HS-27A (cell line): ENCODE measurements around the gene RIN3.

ENCODE experiments used
- DNase-seq: peaks from one replicate; pipeline ENCODE4 v3.0.0-alpha.2; 2012; ENCODE audit warnings: low read depth, missing footprints

Gene RIN3, protein sequence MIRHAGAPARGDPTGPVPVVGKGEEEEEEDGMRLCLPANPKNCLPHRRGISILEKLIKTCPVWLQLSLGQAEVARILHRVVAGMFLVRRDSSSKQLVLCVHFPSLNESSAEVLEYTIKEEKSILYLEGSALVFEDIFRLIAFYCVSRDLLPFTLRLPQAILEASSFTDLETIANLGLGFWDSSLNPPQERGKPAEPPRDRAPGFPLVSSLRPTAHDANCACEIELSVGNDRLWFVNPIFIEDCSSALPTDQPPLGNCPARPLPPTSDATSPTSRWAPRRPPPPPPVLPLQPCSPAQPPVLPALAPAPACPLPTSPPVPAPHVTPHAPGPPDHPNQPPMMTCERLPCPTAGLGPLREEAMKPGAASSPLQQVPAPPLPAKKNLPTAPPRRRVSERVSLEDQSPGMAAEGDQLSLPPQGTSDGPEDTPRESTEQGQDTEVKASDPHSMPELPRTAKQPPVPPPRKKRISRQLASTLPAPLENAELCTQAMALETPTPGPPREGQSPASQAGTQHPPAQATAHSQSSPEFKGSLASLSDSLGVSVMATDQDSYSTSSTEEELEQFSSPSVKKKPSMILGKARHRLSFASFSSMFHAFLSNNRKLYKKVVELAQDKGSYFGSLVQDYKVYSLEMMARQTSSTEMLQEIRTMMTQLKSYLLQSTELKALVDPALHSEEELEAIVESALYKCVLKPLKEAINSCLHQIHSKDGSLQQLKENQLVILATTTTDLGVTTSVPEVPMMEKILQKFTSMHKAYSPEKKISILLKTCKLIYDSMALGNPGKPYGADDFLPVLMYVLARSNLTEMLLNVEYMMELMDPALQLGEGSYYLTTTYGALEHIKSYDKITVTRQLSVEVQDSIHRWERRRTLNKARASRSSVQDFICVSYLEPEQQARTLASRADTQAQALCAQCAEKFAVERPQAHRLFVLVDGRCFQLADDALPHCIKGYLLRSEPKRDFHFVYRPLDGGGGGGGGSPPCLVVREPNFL

DNA sequence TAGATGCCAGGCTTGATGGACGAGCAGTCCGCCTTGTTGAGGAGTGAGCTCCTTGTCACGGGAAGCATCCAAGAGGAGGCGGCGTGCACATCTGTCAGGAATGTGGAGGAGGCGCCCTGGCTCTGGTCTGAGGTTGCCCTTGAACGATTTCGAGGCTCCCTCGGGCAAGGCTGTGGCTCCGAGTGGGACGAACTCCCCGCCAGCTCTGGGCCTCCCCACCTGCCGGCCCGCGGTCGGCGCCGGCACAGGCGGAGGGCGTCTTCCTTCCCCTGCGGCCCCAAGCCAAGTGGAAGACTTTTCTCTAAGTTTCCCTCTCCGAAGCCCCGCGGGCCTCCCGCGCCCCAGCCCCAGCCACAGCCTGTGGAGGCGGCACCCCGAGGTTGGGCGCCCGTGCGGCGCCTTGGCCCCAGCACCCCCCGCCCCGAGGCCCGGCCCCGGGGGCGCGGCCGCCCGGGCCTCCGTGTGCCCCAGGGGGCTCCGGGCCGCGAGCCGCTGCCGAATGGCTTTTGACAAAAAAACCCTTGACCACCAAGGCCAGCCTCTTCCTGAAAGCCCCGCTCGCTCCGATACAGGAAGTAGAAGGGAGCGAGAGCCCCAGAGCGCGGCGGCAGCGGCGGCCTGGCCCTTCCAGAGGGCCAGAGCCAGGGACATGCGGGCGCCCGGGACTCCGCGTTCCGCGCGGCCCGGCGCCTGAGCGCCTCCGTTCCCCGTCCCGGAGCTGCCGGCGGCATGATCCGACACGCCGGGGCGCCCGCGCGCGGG is at the start of gene RIN3:
Gene RIN3, plus strand, starts transcription at position 578 of the 762 bp plus-strand sequence. Its CDS starts 152 bp downstream, at position 730.
- peak; percentile 31 for DNase-seq

DNA sequence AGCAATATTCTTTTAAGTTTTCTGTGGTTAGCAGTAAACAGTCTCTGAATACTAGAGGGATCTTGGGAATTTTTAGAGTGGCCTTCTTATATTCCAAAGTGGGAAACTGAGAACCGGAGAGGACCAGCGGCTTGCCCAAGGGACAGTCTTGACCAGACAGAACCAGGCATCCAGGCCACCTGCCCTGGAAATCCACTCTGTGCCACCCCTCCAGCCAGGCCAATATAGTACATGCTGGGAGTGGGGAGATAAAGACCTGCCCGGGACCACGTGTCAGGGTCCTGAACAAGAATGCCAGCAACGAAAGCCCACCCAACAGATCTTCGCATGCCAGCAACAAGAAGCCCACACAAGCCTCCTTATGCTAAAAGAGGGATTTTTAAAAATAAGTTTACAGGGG is 49.4 kb upstream of the RIN3 start:
- no peak for DNase-seq

DNA sequence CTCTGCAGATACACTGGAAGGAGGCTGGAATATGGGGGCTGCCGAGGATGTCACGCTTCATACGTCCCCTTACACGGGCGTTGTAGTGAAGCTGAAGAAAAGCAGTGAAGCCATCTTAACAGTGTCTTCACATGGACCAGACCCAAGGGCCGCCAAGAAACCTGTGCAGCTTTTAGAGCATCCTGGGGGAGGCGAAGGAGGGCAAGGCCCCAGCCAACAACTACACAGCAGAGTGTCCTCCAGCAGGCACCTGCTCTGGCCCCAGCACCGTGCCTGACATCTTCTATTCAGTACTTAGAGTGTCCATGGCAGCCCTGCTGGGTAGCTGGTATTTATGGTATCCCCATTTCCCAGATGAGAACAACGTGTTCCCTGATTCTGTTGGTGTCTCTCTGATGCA is 48.9 kb upstream of the RIN3 start:
- DNase-seq, result no peak

DNA sequence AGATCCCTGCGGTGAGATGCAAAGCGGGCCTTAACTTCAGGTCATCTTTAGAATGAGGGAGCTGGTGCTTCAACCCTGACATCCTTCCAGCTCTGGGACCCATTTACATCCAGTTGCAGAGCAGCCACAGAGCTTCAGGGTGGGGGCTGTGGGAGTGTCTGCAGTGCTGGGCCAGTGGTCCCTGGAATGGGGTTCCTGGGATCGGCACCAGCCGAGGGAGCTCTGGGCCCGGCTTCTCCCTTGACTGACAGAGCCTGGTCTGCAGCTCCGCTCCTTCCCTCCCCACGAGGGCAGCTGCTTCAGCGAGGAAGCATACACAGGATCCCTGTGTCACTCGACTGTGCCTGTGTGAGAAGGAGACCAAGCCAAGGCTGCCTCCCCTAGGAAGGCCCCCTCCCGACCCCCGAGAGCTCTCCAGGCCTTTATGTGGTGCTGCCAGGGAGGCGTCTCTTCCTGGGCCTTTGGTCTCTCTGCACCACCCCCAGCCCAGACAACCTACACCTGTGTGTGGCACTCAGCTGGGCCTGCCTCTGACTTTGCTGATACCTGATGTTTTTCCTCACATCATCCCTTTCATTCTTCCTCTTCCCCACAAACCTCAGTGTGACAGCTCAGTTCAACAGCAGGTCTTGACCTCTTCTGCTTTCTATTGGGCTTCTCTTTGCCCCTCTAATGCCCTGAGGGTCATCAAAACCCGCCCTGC is 48.1 kb upstream of the RIN3 start:
- no peak for DNase-seq

DNA sequence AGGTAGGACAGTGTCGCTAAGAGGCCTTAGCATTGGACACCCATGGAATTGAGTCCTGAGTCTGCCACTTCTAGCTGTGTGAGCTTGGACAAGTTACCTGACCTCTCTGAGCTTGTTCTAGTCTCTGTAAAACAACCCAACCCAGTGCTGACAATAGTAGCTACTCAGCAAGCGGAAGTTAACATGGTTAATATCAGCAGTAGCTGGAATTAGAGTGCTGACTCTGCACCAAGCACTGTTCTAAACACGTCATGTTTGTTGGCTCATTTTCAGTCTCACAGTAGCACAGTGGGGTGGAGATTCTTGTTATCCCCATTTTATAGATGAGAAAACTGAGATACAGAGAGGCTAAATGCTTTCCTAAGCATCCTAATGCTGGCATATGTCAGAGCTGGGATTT is 47.5 kb upstream of the RIN3 start:
- DNase-seq, result no peak

DNA sequence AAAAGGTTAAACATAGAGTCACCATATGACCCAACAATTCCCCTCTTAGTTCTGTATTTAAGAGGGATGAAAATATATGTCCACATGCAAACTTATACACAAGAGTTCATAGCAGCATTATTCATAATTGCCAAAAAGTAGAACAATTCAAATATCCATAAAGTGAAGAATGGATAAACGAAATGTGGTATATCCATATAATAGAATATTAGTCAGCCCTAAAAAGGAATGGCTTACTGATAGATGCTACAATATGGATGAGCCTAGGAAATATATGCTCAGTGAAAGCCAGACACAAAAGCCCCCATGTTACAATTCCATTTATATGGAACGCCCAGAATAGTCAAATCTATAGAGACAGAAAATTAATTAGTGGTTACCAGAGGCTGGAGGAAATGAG is 44.1 kb upstream of the RIN3 start:
- no peak for DNase-seq

DNA sequence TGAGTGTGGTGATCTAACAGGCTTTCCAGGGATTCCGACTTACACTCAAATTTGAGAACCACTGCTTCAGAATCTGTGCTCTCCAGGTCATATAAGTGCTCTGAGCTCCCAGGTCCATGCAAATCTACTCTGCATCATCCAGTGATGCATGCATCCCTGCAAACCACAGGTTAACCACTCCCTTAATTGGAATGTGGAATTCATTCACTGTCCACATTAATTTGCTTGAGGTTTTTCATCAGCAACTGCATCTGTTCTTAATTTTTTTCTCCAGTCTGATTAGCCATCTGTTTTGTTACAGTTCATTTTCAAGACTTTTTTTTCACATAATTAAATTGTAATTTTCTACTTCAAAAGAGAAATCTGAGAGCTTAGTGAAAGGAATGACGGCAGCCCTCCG is 43.4 kb upstream of the RIN3 start:
- no peak for DNase-seq

DNA sequence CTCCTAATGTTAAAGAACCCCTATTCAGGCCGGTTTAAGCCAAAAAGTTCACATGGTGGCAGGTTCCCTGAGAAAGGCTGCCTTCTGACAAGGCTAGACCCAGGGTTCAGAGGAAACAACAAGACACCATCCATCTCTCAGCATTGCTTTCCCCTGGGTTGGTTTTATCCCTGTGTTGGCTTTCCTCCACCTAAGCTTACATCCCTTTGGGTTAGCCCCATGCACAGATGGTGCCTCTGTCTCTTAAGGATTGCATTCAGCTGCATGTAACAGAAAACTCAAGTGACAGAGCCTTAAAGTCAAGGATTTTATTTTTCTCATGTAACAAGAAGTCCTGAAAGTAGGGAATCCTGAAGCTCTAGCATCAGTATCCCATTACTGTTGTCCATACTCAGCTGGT is 42.8 kb upstream of the RIN3 start:
- DNase-seq, result no peak

DNA sequence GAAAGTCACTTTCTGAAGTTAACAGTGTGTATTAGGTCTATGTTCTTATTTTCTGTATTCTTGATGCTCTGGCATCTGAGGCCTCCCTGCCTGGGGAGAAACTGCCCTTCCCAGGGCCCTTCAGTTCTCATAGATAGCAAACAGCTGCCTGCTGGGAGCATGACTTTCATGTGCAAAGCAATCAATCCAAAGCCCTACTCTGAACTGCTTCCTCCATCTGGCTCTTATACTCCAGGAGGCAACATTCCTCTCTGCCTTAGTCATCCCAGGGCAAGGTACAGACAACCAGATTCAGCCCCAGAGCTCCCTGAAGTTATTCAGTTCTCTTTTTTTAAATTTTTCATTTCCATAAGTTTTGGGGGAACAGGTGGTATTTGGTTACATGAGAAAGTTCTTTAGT is 41.7 kb upstream of the RIN3 start:
- DNase-seq, result peak; percentile 83

DNA sequence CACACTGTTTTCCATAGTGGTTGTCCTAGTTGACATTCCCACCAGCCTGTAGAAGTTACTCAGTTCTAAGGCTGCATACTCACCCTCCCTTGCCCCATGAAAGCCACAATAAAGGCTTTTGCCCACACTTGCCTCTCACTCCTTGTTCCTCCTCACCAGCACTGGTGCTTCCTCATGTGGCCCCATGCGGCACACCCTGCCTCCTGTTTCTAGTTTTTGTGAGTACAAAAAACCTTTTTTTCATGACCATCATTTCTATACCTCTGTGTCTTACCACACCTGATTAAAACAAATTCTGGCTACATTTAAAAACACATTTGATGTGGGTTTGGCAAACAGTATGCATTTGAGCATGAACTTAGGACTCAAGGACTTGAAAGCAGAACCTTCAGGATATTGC is 40.7 kb upstream of the RIN3 start:
- DNase-seq, result no peak

DNA sequence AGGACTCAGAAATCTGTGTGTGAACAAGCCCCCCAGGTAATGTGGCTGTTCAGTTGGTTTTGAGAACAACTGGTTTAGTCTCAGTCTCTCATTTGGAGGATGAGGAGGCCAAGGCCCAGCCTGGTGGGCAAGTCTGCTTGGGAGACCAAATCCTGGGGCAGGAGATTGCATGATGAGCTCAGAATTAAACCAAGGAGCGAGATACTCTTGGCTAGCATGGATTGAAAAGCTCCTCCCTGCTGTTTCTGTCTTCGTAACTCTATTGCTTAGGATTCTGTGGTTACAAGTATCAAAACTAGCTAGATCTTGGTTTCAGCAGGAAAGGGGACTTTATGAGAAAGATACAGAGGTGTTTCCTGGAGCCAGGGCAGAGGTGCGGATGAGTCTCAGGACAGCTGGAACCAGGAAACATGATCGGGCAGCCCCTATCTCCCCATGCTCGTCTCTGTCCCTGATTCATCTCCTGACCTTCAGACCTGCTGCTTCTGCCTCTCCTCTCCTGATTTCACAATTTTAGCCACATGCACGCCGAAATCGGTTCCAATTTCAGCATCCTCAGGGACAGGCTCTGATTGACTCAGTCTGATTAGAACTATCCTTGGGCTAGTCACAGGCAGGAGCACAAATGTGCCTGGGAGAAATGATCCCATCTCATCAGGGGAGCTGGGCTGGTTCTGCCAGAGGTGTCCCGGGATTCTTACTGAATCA is 40.2 kb upstream of the RIN3 start:
- DNase-seq, result no peak

DNA sequence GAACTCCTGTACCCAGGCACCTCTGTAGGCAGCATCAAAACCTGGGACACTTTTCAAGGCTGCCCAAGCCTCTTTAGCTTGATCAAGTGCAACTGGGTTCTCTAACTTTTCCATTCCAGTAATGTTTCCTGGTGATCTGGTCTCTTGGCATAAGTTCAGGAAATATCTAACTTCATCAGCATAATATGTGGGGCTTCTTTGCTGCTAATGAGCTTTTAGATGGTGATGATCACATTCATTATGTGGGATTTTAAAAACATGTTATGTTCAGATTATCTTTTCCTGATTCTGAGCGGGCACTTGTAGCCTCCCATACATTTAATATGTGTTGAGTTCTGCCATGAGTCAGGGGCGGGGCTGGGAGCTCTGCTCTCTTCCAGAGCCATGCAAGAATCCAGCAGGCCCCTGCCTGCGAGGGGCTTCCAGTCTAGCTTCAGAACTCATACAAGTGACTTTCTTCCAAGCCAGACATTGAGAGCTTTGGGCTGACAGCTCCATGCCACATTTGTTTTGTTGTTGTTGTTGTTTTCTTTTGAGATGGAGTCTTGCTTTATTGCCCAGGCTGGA is 39.5 kb upstream of the RIN3 start:
- DNase-seq, result no peak

DNA sequence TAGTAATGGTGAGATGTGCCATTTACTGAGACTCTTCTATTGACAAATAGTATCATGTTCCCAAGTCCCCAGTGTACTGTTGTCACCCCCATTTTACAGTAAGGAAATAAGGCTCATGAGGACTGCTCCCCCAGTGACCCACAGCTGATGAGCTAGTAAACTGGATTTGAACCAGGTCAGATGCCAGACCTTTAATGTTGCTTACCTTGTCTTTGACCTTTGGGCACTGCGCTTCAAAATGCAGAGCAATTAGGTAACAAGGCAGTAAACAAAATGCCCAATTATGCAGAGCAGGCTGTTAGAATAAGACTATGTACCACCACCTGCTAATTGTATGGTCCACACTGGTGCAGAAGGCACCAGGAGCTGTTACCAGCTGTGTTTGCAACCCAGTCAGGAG is 38.5 kb upstream of the RIN3 start:
- no peak for DNase-seq

DNA sequence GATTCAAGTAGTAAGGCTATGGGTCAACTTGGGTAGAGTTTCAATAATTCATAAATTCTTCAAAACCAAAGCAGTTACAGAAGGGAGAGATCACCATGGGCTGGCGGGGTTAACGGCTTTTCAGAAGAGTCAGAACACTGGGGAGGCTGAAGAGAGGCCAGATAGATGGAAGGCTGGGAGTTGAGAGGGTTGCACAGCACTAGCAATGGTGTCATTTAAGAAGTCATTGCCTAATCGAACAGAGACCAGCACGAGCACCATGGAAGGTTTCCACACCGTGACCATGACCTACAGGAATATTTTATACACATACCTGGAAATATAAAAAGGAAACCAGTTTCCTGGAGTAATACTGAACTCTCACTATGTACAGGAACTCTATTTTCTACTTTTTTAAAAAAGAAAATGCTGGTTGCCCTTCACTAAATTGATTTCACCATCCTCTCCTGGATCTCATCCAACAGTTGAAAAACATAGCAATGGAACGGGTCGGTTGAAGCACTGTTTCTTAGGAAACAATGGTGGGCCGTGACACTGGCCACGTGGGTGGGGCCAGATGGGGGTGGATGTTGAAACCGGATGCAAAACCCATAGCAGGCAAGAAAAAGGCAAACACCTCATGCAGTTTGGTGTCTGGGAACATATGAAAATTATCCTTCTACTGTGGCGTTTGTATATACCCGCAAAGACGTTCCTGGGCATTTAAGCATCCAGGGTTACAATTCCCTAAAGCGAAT is 38.0 kb upstream of the RIN3 start:
- DNase-seq, result no peak

DNA sequence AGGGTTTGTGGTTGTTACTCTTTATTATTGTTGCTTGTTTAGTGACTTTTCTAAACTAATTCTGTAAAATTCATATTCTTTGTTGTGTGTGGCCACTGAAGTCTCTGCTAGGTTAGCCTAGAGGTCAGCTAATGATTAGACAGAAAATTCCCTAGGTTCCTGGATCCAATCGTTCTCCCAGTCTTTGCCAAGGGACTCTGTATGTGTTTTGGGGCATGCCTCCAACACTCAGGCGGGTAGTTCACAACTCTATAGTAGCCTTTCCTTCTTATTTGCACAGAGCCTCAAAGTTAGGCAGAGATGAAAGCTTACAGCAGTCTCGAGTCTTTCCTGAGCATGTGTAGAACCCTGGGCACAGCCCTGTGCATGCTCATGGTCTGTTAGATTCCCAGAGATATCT is 32.7 kb upstream of the RIN3 start:
- no peak for DNase-seq

DNA sequence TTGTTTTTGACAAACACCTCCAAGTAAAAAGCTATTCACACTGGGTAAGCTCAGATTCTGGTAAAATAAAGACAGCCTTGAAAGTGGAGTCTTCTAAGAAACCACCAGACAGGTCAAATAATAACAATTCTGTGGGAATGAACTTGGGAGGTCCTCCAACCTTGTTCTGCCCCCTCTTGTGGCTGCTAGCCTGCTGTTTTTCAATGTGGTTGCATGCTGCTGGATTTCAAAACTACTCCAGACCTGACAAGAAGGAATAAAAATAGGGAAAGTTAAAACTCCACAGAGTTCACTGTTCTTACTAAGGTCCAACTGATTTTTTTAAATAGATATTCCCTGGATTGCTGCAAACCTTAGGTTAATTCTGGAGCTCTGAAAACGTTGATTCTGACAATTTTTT is 32.2 kb upstream of the RIN3 start:
- no peak for DNase-seq

DNA sequence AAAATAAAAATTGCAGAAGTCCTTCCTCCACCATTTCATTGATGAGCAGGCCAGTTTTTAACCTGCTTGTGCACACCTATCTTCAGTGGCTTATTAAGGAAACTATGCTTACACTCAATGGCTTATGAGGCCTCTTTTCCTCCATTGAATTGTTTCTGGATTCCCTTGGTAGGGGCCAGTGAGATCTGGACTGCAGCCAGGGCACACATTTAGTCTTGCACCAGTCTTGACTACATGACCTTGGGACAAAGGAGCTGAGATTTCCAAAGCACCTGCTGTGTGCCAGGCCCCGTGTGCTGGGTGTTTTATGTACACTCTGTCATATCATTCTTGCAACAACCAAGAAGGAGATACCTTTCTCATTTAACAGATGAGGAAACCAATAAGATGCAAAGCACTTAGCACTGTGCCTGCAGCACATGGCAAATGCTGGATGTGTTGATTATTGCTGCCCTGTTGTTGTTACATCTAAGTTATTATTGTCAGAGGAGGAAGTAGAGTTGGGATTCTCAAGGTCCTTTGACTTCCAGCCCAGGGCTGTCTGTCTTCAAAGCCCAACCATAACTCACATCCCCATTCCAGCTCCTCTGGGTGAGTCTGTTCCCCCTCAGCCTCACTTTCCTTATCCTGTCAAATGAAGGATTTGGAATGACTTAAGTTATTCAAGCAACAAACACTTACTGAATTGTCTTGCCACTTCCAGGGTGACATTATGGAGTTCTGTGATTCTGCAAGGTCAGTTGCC is 31.6 kb upstream of the RIN3 start:
- DNase-seq, result no peak

DNA sequence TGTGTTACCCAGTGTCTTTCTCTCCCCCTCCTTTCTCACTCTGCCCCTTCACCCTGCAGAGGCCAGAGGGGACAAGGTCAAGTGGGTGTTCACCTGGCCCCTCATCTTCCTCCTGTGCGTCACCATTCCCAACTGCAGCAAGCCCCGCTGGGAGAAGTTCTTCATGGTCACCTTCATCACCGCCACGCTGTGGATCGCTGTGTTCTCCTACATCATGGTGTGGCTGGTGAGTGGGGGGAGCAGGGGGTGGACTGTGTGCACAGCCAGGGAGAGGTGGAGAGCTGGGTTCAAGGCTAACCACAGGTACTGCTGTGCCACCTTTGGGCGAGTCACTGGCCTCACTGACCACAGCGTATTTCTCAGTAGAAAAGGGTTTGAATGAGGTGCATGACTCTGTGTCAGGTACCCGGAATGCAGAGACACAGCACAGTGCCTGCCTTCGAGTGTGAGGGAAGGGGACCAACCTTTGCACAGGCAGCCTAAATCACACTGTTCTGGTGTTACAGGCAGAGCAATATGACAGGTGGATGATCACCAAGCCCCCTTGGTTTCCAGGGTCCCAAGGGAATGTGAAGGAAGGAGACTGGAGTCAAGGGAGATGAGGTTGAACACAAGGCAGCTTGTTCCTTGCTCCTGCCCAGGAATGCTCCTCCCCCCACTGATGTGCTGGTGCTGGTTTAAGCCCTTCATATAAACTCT is 30.8 kb upstream of the RIN3 start:
- no peak for DNase-seq
